Measurements from ENCODE around the gene SMOC1. TPM values are rescaled to one million over a fixed set of nuclear protein-coding genes. Genes with fewer than 3 reads are reported as not detected.

The SMOC1 gene
- total and polyA plus RNA-seq, 2 of the 8 experiments (the other 6 are each of a cell fraction or from before 2014, with no cell fraction given): 1.6 to 2.4 TPM

GRCh38 chr14:70073924-70074566 lies 194.8 kb downstream of the SMOC1 start:
- no peak overlapping the region for H3K27ac ChIP-seq (ENCODE audit: low read depth, low read length)
- no peak overlapping the region for H3K18ac ChIP-seq (ENCODE audit: extremely low read depth, low read length)
- no peaks in the 10 kb centered on the region for H3K79me1 ChIP-seq (ENCODE audit: low read depth, low read length)
- no peaks in the 10 kb centered on the region for H3K36me3 ChIP-seq (ENCODE audit: control insufficient read depth in 2 of 4, insufficient read depth in 4 of 4, low read length in 3 of 4)
- no peaks in the 10 kb centered on the region for H3K27me3 ChIP-seq (replicated peaks in 1 of 4; ENCODE audit: control insufficient read depth in 3 of 4, extremely low read depth in 1 of 4, insufficient read depth in 3 of 4, low read length in 3 of 4)
- H2BK20ac ChIP-seq (ENCODE audit: low read length): no peak overlapping the region
- peak; percentile 21 to 87 for DNase-seq (ENCODE audit: low read depth in 1 of 2, low spot score in 2 of 2)
- ChIA-PET POLR2A (ENCODE audit: partially characterized antibody) (no interaction called here), CTCF (ENCODE audit: partially characterized antibody) (interaction anchor here (0.7 to 6.5 kb wide), 50 partner anchors 10 to 347 kb away, joined by 3 to 80 read pairs (median 4); no protein-coding TSS in a partner anchor)
- H3K56ac ChIP-seq (replicated peaks; ENCODE audit: insufficient read length, low read depth, low read length): no peak overlapping the region
- H2AFZ ChIP-seq (ENCODE audit: low read length): no peak overlapping the region
- no peak overlapping the region for H3K4me3 ChIP-seq (ENCODE audit: extremely low read depth in 1 of 4, insufficient read depth in 2 of 4, low read depth in 3 of 4, low read length in 4 of 4)
- H3K14ac ChIP-seq (ENCODE audit: insufficient read length): no peak overlapping the region
- no peak overlapping the region for H2BK120ac ChIP-seq (replicated peaks; ENCODE audit: low read depth, low read length)
- no peaks in the 10 kb centered on the region for H3K79me2 ChIP-seq (ENCODE audit: control insufficient read depth in 1 of 2, insufficient read depth in 2 of 2, low read length in 2 of 2)
- no peak overlapping the region for H2BK15ac ChIP-seq (ENCODE audit: low read length)
- H3K23me2 ChIP-seq (ENCODE audit: low read depth, low read length): 0 out of 2 replicates have a peak, but pooled peaks cover 2% of the 10 kb centered on the region
- no peak overlapping the region for H3K4ac ChIP-seq (replicated peaks; ENCODE audit: insufficient read length, low read depth, low read length)
- H2BK5ac ChIP-seq (ENCODE audit: low read depth, low read length): no peak overlapping the region
- H4K8ac ChIP-seq (ENCODE audit: extremely low read depth, insufficient read depth, low read length): no peak overlapping the region
- H4K5ac ChIP-seq (ENCODE audit: insufficient read length, low read depth, low read length): no peak overlapping the region
- no peak overlapping the region for H2AK5ac ChIP-seq (ENCODE audit: low read depth, low read length)
- no peak overlapping the region for H2BK12ac ChIP-seq (ENCODE audit: low read depth, low read length)
- H4K91ac ChIP-seq (replicated peaks; ENCODE audit: insufficient read length, low read length): no peak overlapping the region
- peak; percentile 85 for FAIRE-seq
- 67% methylated on average over 3 of the region's 3 CpGs; no CpG with 5 or more reads in 1 of the 2 experiments for whole genome bisulfite sequencing, 2 experiments (ENCODE audit: extremely low coverage in 1 of 2, insufficient coverage in 1 of 2, insufficient read length in 1 of 2, insufficient replicate concordance in 2 of 2, low coverage in 1 of 2, low lambda C conversion rate in 2 of 2, missing lambda C conversion rate in 1 of 2)
- no peak overlapping the region for H3K4me2 ChIP-seq (ENCODE audit: insufficient read depth in 1 of 2, low read depth in 2 of 2, low read length in 2 of 2)
- peaks cover 0 to 6% (median 0%) of the 10 kb centered on the region in 4 experiments; a peak in 3 of 7 replicates for H3K4me1 ChIP-seq (replicated peaks in 1 of 4; ENCODE audit: control insufficient read depth in 3 of 4, insufficient read depth in 4 of 4, low read length in 3 of 4)
- peak; percentile 83 to 92 for TF ChIP-seq RAD21 (IDR thresholded peaks at IDR 0.05 in 1 of 2, conservative IDR thresholded peaks at IDR 0.05 in 1 of 2; ENCODE audit: low read depth in 2 of 2, low read length in 2 of 2)
- no peak for TF ChIP-seq POU5F1 (IDR thresholded peaks at IDR 0.05; ENCODE audit: low read depth, low read length)
- TF ChIP-seq CEBPB (IDR thresholded peaks at IDR 0.05; ENCODE audit: low read depth, low read length): peak; percentile 100
- peak; percentile 35; the same call in 1 of the 2 replicates for TF ChIP-seq MAX (IDR thresholded peaks at IDR 0.05)
- TF ChIP-seq EP300 (IDR thresholded peaks at IDR 0.05; ENCODE audit: borderline replicate concordance in 1 of 2, low read depth in 2 of 2, low read length in 2 of 2): no peak
- TF ChIP-seq, protein P1, sequence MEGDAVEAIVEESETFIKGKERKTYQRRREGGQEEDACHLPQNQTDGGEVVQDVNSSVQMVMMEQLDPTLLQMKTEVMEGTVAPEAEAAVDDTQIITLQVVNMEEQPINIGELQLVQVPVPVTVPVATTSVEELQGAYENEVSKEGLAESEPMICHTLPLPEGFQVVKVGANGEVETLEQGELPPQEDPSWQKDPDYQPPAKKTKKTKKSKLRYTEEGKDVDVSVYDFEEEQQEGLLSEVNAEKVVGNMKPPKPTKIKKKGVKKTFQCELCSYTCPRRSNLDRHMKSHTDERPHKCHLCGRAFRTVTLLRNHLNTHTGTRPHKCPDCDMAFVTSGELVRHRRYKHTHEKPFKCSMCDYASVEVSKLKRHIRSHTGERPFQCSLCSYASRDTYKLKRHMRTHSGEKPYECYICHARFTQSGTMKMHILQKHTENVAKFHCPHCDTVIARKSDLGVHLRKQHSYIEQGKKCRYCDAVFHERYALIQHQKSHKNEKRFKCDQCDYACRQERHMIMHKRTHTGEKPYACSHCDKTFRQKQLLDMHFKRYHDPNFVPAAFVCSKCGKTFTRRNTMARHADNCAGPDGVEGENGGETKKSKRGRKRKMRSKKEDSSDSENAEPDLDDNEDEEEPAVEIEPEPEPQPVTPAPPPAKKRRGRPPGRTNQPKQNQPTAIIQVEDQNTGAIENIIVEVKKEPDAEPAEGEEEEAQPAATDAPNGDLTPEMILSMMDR (IDR thresholded peaks at IDR 0.05; ENCODE audit: control extremely low read depth in 1 of 3, insufficient read depth in 1 of 3, low read depth in 1 of 3, low read length in 3 of 3): peak; percentile 93 to 97 (median 97)
- H3K9me3 ChIP-seq (ENCODE audit: insufficient read depth in 2 of 2, low read depth in 1 of 2, low read length in 1 of 2): no peaks in the 10 kb centered on the region
- H3K23ac ChIP-seq (ENCODE audit: insufficient read length): no peak overlapping the region
- H3K9ac ChIP-seq (replicated peaks in 1 of 4; ENCODE audit: extremely low read depth in 1 of 4, low read depth in 3 of 4, low read length in 3 of 4): no peak overlapping the region
- no peaks in the 10 kb centered on the region for H4K20me1 ChIP-seq (replicated peaks in 1 of 2; ENCODE audit: control insufficient read depth in 1 of 2, insufficient read depth in 2 of 2, low read length in 2 of 2)

Measured in H1 (cell line).